Measurements from ENCODE around the gene ROBO1.

DNA sequence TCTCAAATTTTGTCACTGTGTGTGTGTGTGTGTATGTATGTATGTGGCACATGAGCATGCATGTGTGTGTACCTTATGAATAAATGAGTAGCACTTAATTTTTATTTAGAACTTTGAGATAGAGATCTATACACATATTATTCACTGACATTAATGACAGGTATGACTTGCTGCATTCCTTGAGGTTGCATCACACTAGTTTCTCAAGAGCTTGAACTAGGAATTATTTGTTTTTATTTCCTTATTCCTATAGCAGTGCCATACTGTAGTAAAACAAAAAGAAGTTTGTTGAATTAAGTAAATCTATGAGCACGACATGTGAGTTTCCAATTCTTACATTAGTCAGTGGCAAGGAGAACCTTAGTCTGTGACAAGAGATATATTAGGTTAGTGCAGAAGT lies 943.9 kb downstream of the ROBO1 start:
- TF ChIP-seq POLR2AphosphoS5 (IDR thresholded peaks at IDR 0.05; ENCODE audit: low read depth, low read length) (no peak), GABPA (IDR thresholded peaks at IDR 0.05; ENCODE audit: borderline replicate concordance, insufficient read depth, low read length) (no peak), NRF1 (IDR thresholded peaks at IDR 0.05; ENCODE audit: low read depth, low read length) (no peak), SP4 (IDR thresholded peaks at IDR 0.05; ENCODE audit: low read length) (no peak), EP300 (IDR thresholded peaks at IDR 0.05; ENCODE audit: borderline replicate concordance in 1 of 2, low read depth in 2 of 2, low read length in 2 of 2) (no peak), RAD21 (IDR thresholded peaks at IDR 0.05 in 1 of 2, conservative IDR thresholded peaks at IDR 0.05 in 1 of 2; ENCODE audit: low read depth in 2 of 2, low read length in 2 of 2) (no peak), TEAD4 (IDR thresholded peaks at IDR 0.05; ENCODE audit: low read depth, low read length) (no peak), NANOG (IDR thresholded peaks at IDR 0.05; ENCODE audit: insufficient read depth, low read depth, low read length, poor library complexity, severe bottlenecking) (no peak), CEBPB (IDR thresholded peaks at IDR 0.05; ENCODE audit: low read depth, low read length) (peak; percentile 60), MAFK (IDR thresholded peaks at IDR 0.05; ENCODE audit: low read depth, low read length) (no peak)
- TF ChIP-seq, protein P1, sequence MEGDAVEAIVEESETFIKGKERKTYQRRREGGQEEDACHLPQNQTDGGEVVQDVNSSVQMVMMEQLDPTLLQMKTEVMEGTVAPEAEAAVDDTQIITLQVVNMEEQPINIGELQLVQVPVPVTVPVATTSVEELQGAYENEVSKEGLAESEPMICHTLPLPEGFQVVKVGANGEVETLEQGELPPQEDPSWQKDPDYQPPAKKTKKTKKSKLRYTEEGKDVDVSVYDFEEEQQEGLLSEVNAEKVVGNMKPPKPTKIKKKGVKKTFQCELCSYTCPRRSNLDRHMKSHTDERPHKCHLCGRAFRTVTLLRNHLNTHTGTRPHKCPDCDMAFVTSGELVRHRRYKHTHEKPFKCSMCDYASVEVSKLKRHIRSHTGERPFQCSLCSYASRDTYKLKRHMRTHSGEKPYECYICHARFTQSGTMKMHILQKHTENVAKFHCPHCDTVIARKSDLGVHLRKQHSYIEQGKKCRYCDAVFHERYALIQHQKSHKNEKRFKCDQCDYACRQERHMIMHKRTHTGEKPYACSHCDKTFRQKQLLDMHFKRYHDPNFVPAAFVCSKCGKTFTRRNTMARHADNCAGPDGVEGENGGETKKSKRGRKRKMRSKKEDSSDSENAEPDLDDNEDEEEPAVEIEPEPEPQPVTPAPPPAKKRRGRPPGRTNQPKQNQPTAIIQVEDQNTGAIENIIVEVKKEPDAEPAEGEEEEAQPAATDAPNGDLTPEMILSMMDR (IDR thresholded peaks at IDR 0.05; ENCODE audit: control extremely low read depth in 1 of 3, insufficient read depth in 1 of 3, low read depth in 1 of 3, low read length in 3 of 3) = no peak
